HG03457 (cell line): Measurements from ENCODE around the gene POLR2C.
"Not testable (repeated sequence)": the region's sequence is repeated elsewhere in the genome, so short reads cannot be mapped to it uniquely, and the experiment has no call there.

Source experiments
- ATAC-seq: cut with Tn5 transposase; IDR thresholded peaks from one replicate; pipeline ENCODE4 v1.9.1; 2021; ENCODE audit warnings: moderate number of reproducible peaks; ENCODE audit not compliant: unreplicated experiment

Gene POLR2C

DNA sequence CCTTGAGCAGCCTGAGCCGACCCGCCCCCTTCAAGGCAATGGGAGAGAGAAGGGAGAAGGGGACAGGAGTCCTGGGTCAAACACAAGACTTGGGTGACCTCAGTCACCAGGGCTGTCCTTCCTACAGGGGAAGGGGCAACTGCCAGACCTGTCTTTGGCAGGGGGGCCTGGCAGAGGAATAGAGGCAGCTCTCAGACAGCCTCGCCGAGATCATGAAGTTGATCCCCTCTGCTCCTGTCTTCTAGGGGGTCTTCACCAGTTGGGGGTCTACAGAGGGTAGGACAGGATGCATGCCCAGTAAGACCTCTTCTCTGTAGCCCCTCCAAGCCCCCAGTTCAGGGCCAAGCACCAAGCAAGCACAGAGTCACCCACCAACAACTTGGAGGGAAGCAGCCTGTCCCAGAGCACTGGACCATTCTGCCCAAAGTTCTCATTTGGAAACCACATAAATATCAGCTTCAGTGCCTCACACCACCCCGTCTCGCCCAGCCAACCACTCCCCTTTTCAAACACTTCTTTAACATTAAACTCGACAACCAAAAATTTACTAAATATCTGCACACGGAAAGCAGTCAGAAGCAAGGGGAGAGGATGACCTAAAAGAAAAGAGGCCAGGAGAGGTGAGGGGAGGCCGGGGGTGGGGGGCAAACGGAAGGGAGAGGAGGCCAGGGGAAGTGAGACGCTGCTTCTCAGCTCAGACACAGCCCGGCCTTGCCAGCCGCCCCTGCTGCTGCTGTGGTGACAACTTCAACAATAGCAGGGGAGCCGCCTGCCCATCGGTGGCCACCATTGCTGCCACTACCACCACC lies 16.1 kb downstream of the POLR2C start:
- no peak for ATAC-seq

DNA sequence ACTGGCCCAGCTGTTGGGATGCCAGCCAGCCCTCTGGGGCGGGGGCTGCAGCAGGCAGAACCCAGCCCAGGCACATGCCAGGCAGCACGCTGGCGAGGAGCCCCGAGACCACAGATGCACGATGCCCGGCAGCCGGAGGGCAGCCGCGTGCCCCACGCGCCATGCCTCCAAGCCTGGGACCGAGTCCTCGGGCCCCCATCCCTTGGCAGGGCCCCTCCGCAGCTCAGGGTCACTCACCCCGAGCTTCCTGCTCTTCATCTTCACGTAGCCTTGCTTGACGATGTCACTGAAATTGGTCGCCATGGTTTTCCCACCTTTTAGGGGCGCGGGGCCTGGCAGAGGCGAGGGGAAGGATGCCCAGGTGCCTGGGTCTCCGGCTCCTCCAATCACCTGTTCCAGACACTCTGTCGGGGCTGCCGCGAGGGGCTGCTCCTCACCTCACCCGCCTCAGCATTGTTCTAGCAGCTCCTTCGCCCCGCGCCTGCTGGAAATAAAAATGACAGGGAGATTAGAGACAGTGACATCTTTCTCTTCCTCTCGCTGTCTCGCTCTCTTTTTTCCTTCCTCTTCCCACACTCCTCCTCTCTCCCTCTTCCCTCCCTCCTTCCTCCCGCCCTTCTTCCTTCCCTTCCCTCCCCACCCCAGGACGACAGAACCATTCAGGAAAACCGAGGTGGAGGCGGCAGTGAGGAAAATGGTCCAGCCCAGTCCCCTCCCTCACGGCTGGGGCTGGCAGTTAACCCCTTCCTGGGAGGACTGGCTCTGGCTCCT lies 16.9 kb downstream of the POLR2C start:
- no peak for ATAC-seq

DNA sequence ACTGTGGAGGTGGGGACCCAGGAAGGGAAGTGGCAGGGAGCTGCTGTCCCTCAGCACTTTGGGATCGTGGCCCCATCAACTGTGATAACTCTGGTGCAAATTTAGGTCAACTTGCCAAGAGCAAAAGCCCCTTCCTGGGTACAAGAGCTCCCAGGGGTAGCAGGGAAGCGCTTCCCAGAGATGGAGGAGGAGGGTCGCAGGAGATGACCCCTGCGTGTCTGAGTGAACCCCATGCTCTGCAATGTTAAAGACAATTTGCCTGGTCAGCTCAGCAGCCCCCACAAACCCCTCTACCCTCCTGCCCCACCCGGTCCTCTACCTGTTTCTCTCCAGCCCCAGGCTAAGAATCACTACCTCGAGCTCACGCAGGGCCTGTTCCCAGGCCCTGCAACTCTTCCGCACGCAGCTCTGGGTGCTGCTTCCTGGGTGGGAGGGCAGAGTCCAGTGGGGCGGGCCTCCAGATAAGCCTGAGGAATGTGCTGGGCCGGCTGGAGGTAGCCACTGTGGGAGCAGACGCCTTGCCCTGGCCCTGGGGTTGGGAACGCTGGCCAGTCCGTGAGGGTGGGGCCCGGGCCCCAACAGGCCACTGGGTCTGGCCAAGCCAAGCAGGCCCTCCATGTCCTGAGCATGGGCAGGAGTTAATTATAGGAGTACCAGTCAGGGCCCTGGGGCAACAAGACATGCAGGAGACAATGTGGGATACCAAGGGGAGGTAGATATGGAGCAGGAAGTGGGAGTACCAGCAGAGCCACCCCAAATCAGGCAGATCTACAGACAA lies 17.7 kb downstream of the POLR2C start:
- ATAC-seq = no peak

DNA sequence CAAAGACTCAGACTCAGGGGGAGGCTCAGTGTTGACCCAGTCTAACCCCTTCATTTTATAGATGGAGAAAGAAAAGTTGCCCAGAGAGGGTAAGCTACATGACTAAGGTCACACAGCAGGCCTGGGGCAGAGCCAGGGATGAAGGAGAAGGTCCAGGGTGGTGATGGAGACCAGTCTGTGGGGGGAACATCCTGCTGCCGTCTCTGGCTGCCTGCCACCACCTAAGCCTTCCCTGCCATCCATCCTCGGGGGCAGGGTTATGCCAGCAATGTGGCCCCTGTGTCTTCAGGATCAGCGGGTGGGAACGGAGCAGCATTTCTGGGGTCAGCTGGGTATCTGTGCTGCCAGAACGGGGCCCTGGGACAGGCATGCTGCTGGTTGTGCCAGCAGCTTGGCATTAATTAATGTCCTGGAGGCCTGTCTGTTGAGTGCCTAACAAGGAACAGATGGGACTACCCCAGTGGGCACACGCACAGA lies 18.3 kb downstream of the POLR2C start:
- ATAC-seq = no peak

DNA sequence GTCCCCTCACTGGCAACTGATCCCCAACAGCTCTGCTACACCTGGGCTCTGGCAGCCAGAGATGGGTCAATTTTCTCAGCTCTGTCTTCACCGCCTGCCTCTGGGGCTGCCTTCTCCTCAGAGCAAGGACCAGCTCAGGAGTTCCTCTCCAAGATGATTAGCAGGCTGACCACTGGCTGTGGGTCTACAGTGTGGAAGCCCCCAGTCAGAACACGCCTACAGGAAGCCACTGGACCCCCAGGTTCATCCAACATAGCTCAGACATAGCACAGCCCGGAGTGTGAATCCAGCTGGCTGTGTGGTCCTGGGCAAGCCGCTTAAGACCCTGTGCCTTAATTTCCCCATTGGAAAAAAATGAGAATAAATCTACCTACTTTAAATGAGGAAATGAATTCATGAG lies 18.9 kb downstream of the POLR2C start:
- ATAC-seq = no peak

DNA sequence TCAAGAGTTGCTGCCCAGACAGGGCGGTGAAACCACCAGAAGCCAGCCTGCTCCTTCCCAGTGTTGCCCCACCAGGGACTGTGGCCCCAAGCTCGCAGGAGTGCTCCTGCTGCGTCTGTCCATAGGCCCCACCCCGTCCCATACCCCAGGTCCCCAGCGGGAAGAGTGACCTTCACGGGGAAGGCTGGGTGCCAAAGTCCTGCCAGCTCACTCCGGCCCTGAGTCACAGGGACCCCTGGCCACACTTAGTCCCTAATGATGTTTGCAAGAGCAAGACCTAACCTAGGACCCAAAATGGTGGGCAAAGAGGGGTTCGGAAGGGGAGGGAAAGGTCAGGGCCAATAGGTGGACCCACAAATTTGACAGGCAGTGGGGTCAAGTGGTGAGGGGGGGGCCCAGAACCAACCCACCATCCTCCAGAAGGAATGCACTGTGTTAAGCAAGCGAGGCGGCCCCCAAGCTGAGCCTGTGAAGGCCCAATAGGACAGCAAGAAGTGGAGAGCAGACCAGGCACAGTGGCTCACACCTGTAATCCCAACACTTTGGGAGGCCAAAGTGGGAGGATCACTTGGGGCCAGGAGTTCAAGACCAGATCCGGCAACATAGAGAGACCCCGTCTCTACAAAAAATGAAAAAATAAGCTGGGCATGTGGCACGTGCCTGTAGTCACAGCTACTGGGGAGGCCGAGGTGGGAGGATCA lies 20.5 kb downstream of the POLR2C start:
- ATAC-seq = no peak

DNA sequence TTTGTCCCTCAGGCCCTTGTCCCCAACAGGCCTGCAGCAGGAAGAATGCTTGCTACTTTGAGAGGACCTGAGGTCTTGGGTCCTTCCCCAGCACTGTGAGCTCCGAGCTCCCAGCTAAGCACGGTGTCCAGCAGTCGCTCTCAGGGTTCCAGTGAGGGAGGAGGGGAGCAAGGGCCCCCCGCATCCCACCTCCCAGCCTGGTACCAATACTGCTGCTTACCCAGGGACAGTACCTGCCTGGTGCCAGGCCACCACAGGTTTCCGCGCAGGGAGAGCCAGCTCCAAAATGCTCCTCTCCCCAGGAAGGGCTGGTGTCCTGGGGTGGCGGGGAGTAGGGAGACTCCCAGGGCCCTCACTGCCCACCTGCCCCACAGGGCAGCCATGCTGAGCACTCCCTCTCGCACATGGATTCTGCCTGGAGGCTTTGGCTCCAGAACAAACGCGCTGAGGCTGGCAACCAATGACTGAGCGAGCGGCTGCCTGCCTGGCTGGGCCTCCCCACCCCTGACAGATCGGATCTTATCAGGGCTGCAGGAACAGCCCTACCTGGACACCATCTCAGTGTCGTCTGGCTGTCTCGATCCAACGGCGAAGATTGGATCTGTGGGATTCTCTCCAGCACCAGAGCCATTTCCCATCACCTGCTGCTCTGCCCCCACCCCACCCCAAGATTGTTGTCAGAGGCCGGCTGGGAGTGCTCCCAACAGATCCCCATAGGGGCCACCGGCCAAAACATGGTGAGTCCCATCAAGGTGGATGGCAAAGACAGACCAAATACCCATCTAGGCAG lies 21.4 kb downstream of the POLR2C start:
- ATAC-seq = no peak

DNA sequence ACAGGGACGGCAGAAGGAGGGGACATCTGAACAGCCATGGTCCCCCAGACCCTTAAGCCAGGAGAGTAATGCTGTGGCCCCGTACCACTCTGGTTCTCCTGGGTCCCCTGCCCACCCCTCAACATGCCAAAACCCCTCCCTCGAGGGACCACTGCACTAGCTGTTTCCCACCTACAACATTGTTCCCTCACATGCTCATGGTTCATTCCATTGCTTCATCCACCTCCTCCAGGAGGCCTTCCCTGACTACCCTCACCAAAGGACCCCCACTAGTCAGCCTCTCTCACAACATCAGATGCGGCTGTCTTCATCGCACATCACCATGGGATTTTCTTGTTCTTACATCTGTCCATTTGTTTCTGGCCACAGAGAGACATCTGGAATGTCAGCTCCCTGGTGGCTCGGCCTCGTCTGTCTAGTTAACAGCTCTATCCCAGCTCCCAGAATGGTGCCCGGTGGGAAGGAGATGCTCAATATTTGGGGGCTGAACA lies 22.1 kb downstream of the POLR2C start:
- no peak for ATAC-seq

DNA sequence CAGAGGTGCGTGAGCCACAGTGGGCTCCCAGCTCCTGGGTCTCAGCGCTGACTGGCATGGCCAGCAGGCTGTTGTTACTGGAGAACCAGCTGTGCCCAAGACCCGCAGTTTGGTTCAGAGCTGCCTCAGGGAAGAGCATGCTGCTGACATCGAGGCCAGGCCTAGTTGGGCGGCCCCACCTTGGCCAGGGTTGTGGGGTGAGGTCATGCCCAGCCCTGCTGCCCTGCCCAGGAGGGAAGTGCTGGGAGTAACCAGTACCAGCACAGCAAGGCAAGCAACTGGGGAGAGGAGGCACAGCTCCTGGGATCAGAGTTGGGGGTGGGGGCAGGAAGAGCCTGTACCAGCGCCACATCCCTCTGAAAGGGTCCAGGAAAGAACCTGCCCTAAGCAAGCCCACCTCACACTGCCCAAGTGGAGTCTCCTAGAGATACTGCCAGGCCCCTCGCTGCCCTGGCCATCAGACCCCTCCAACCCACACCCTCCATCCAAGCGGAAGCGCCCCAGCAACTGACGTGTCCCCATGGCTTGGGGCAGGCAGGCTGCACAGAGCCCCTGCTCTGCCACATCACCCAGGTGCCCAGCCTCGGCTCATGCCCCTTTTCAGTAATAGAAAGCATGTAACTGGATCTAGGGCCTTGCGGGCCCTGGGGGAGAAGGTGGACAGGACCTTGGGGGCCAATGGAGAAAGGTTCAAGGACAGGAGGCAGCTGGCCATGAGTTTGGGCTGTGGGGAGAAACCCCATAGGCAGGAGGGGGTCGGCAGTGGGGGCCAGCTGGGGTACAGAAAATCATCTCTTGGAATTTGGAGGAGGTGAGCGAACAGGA lies 22.8 kb downstream of the POLR2C start:
- no peak for ATAC-seq

DNA sequence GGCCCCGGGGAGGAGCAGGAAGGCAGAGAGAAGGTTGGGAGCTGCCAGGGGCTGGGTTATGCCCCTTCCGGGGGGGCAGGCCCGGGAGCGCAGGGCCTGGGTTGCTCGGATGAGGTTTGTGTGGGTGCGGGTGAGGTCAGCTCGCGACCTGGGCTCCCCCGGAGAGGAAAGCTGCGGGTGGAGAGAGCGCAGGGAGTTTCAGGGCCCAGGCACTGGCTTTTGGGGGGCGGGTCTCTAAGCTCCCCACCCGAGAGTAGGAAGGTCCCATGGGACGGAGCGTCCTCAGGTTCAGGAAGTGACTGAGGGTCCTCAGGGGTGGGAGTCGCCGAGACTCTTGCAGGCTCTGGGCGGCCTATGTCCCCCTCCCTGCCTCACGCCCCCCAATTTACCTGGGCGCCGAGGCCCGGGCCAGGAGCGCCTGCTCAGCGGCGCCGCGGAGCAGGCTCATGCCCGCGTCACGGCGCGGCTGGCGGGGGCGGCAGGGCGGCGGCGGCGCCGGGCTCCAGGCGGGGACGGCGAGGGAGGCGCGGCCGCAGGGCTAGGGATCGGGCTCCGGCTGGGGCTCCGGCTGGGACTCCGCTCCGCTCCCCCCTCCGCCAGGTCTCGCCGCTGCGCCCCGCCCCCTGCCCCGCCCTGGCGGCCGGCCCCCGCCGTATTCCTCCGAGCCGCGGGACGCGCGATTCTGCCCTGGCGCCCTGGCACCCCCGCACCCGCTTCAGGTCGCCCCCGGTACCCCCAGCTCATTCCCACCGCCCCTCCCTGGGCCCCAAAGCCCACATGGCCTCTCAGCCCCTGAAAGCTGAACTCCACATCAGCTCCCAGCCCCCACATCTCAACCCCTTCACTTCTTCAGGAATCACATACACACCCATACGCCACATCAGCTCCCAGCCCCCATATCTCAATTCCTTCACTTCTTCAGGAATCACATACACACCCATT lies 23.7 kb downstream of the POLR2C start, which contains the start of gene DOK4:
TSS of gene DOK4 (minus strand) at position 578 of the 942 bp plus-strand sequence. CDS start 6,986 bp downstream, outside the sequence.
- peak; percentile 80 for ATAC-seq

DNA sequence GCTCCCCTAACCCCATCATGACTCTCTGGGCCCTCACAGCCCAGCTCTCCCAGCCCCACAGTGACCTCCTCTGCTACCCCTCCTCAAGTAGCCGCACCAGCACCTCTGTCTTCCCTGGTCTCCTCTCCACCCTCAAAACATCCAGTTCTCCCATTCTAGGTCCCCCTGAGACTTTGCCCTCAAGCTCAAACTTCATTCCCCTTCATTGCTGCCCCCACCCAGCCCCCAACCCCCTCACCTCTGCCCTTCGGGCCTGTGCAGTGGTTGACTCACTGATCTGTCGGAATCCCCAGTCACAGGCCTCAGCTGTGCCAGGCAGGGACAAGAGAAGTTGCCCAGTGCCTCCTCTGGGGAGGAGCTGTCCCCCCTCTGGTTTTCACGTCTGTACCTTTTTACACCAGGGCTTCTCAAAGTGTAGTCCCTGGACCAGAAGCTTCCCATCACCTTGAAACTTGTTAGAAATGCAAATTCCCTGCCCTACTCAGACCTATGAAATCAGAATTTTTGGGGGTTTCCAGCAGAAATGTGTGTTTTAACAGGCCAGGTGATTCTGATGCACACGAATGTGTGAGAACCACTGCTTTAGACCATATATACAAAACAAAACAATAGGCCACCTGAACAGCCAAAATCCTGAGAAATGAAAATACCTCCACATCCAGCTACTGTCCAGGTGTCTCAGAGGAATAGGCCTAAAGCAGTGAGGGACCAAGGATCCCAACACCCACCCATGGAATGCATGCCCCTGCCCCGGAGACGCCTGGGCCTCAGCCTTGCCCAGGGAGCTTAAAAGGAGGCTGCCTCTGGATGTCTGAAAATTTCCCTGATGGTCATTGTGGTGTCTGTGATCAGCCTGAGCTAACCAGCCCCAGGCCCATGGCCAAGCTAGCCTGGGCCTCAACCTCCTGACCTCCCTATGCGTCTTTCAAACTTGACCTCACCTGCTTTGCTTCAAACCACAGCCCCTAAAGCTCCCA lies 24.7 kb downstream of the POLR2C start:
- ATAC-seq = no peak

DNA sequence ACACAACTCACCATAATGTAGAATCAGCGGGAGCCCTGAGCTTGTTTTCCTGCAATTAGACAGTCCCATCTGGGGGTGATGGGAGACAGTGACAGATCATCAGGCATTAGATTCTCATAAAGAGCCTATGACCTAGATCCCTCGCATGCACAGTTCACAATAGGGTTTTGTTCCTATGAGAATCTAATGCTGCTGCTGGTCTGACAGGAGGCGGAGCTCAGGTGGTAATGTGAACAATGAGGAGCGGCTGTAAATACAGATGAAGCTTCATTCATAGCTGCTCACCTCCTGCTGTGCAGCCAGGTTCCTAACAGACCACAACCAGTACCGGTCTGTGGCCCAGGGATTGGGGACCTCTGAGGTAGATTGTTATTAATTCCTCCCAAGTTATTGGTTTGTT lies 26.8 kb downstream of the POLR2C start:
- ATAC-seq = no peak

DNA sequence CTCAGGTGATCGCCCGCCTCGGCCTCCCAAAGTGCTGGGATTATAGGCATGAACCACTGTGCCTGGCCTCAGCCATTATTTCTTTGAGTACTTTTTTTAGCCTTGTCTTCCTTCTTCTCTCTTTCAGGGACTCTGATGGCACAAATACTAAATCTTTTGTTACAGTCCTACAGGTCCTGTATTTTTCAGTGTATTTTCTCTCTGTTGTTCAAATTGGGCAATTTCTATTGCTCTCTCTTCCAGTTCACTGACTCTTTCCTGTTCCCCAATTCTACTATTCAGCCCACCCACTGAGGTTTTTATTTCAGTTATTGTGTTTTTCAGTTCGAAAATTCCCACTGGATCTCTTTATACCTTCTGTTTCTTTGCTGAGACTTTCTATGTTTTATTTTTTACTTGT lies 31.3 kb downstream of the POLR2C start:
- no peak for ATAC-seq

DNA sequence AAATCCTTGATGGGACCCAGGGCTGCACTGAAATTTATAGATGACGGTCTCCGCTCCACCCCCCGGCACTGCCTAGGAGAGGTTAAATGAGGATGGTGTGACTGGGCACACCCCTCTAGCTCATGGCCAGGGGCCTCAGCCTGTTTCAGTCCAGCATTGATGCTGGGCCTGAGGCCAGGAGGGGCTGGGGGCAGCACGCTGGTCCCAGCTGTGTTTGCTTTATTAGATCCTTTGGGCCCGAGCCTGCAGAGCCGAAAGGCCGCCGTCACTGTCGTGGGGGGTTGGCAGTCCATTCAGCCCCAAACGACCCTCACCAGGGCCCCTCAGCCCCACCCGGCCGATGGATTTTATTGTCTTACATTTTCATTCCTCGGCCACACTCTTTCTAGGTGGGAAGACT lies 34.6 kb downstream of the POLR2C start:
- ATAC-seq = no peak

DNA sequence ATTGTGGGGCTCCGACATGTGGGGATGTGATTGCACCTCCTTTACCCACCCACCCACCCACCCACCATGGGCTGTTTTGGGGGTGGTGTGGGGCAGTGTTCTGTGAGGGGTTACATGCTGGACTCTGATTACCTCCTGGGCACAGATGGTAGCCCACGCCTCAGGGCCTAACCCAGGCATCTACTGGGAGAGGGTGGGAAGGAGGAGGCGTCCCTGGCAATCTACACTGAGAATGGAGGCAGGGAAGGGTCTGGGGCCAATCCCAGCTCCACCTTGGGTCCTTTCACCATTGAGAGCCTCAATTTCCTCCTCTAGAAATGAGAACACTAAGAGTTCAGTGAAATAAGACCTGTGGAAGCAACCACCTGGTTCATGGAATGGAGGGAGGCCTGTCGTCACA lies 35.6 kb downstream of the POLR2C start:
- no peak for ATAC-seq

DNA sequence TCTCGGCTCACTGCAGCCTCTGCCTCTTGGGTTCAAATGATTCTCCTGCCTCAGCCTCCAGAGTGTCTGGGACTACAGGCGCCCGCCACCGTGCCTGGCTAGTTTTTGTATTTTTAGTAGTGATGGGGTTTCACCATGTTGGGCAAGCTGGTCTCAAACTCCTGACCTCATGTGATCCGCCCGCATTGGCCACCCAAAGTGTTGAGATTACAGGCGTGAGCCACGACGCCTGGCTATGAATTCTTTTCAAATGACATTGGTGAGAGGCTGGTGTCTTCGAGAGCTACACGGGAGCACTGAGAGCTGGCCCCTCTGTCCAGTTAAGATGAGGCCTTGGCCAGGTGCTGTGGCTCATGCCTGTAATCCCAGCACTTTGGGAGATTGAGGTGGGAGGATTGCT lies 37.5 kb downstream of the POLR2C start:
- not testable (repeated sequence) for ATAC-seq
